Natural killer cell (primary cell): Measurements from ENCODE around the gene ALDH3A2. TPM values are rescaled to one million over a fixed set of nuclear protein-coding genes. Genes with fewer than 3 reads are reported as not detected.

ENCODE experiments used
- ATAC-seq, 3 donors: fragments of 150-1000 bp in 2 of 3; fragments of 200-7000 bp in 1 of 3; cut with Tn5 transposase; 1 replicate in 1 of 3; 2 replicates in 2 of 3; pipeline ENCODE4 v1.10.0; 2021; ENCODE audit warnings: mild to moderate bottlenecking in 2 of 3, moderate library complexity in 2 of 3
- DNase-seq, 2 donors: peaks; one replicate each; pipeline versions ENCODE4 v3.0.0 to v3.0.0-alpha.2; 2013 to 2021; ENCODE audit warnings: mixed read lengths in 1 of 2
- H3K27ac ChIP-seq: one replicate; pipeline ENCODE4 v1.5.1; 2013; ENCODE audit warnings: mild to moderate bottlenecking, low read length
- H3K27me3 ChIP-seq: one replicate; pipeline ENCODE4 v1.6.1; 2013; ENCODE audit warnings: low read length; ENCODE audit not compliant: control insufficient read depth, insufficient read depth
- H3K36me3 ChIP-seq: one replicate; pipeline ENCODE4 v1.6.1; 2013; ENCODE audit warnings: low read length; ENCODE audit not compliant: control insufficient read depth, insufficient read depth
- H3K4me1 ChIP-seq: one replicate; pipeline ENCODE4 v1.6.1; 2013; ENCODE audit warnings: low read length; ENCODE audit not compliant: control insufficient read depth, insufficient read depth
- H3K4me3 ChIP-seq: one replicate; pipeline ENCODE4 v1.5.1; 2013; ENCODE audit warnings: low read length
- H3K9me3 ChIP-seq: one replicate; pipeline ENCODE4 v1.6.1; 2013; ENCODE audit warnings: low read length; ENCODE audit not compliant: control insufficient read depth, insufficient read depth
- H3K27ac Mint-ChIP-seq, 2 donors: one replicate each; pipeline ENCODE4 v1.8.0; 2022; ENCODE audit warnings: mild to moderate bottlenecking in 2 of 2, mixed read lengths in 2 of 2, moderate library complexity in 1 of 2
- H3K27me3 Mint-ChIP-seq, 2 donors: one replicate each; pipeline ENCODE4 v1.8.0; 2022; ENCODE audit warnings: low read depth in 2 of 2, mixed read lengths in 2 of 2
- H3K36me3 Mint-ChIP-seq: one replicate; pipeline ENCODE4 v1.8.0; 2022; ENCODE audit warnings: mixed read lengths
- H3K4me1 Mint-ChIP-seq, 2 donors: one replicate each; pipeline ENCODE4 v1.8.0; 2022; ENCODE audit warnings: mixed read lengths in 2 of 2
- H3K4me3 Mint-ChIP-seq: one replicate; pipeline ENCODE4 v1.8.0; 2022; ENCODE audit warnings: mild to moderate bottlenecking, moderate library complexity, mixed read lengths
- H3K9me3 Mint-ChIP-seq, 2 donors: one replicate each; pipeline ENCODE4 v1.8.0; 2022; ENCODE audit warnings: mixed read lengths in 2 of 2
- CTCF ChIP-seq: fragments of 200-600 bp; IDR thresholded peaks from one replicate; pipeline ENCODE4 v1.8.0; 2022; ENCODE audit warnings: antibody characterized with exemption
- WGBS: methylation state at CpG from one replicate; pipeline ENCODE4 v1.1.7; 2013; ENCODE audit warnings: missing lambda C conversion rate; ENCODE audit not compliant: insufficient coverage; 5-methylcytosine and 5-hydroxymethylcytosine counted together
- intact Hi-C: fragments of 100-400 bp; cut with micrococcal nuclease; formaldehyde crosslinking; loops from one replicate; pipeline ENCODE4 v1.14.2; 2022
- total RNA-seq, 4 donors: library from RNA; stranded (reverse); fragments of 120-200 nt in 1 of 4; gene quantifications; one replicate each; pipeline versions ENCODE4 v1.2.3 to v1.2.4, GENCODE V29; 2013 to 2022

Gene ALDH3A2
- total RNA-seq, 3 donors from 2014 or later (not counting 1 experiment from before 2014, with no cell fraction given): 25.3 to 33.7 (median 31.4) TPM

- no peaks in the 10 kb centered on the region for H3K9me3 ChIP-seq
- Mint-ChIP-seq H3K36me3 (no peaks in the 10 kb centered on the region), H3K4me3 (no peak overlapping the region), H3K4me1 (no peaks in the 10 kb centered on the region), H3K27ac (no peak overlapping the region), H3K9me3 (no peaks in the 10 kb centered on the region), H3K27me3 (no peaks in the 10 kb centered on the region)
- intact Hi-C loops: no loop called here
- H3K4me3 ChIP-seq: no peak overlapping the region
- peaks cover 1% of the 10 kb centered on the region for H3K4me1 ChIP-seq
- WGBS: 88% methylated on average over 18 of the region's 18 CpGs
- no peaks in the 10 kb centered on the region for H3K27me3 ChIP-seq
- DNase-seq (no peak), ATAC-seq (no peak)
- no peaks in the 10 kb centered on the region for H3K36me3 ChIP-seq
- no peak overlapping the region for H3K27ac ChIP-seq
- TF ChIP-seq CTCF: no peak
Observed at GRCh38 chr17:19718613-19719354, 70.2 kb downstream of the ALDH3A2 start.

- H3K27me3 ChIP-seq: no peaks in the 10 kb centered on the region
- no peak for DNase-seq
- H3K36me3 ChIP-seq: no peaks in the 10 kb centered on the region
- Mint-ChIP-seq H3K9me3 (no peaks in the 10 kb centered on the region), H3K27ac (no peak overlapping the region), H3K4me1 (peaks cover 0 to 6% of the 10 kb centered on the region in 2 donors), H3K4me3 (no peak overlapping the region), H3K36me3 (no peaks in the 10 kb centered on the region), H3K27me3 (no peaks in the 10 kb centered on the region)
- H3K4me1 ChIP-seq: peaks cover 9% of the 10 kb centered on the region
- 90% methylated on average over 23 of the region's 23 CpGs for WGBS
- intact Hi-C loops: no loop called here
- H3K4me3 ChIP-seq: no peak overlapping the region
- no peaks in the 10 kb centered on the region for H3K9me3 ChIP-seq
- no peak overlapping the region for H3K27ac ChIP-seq
- no peak for TF ChIP-seq CTCF
- no peak for ATAC-seq
Observed at GRCh38 chr17:19719355-19720209, 71.0 kb downstream of the ALDH3A2 start.

- TF ChIP-seq CTCF: no peak
- H3K4me1 Mint-ChIP-seq: peaks cover 3 to 12% of the 10 kb centered on the region in 2 donors
- H3K27me3 ChIP-seq: no peaks in the 10 kb centered on the region
- no peak for ATAC-seq
- peaks cover 14% of the 10 kb centered on the region for H3K4me1 ChIP-seq
- H3K27ac Mint-ChIP-seq: no peak overlapping the region
- no peak overlapping the region for H3K4me3 Mint-ChIP-seq
- no peak overlapping the region for H3K4me3 ChIP-seq
- no peaks in the 10 kb centered on the region for H3K9me3 Mint-ChIP-seq
- intact Hi-C loops: no loop called here
- no peaks in the 10 kb centered on the region for H3K36me3 Mint-ChIP-seq
- H3K27ac ChIP-seq: no peak overlapping the region
- H3K27me3 Mint-ChIP-seq: no peaks in the 10 kb centered on the region
- DNase-seq: no peak
- 81% methylated on average over 5 of the region's 5 CpGs for WGBS
- H3K9me3 ChIP-seq: no peaks in the 10 kb centered on the region
- no peaks in the 10 kb centered on the region for H3K36me3 ChIP-seq
Observed at GRCh38 chr17:19720210-19720475, 71.6 kb downstream of the ALDH3A2 start.
